Endometrial microvascular endothelial cells (primary cell): ENCODE measurements around the gene OR4D5. TPM values are rescaled to one million over a fixed set of nuclear protein-coding genes. Genes with fewer than 3 reads are reported as not detected.

Experiments
- in situ Hi-C: cut with HindIII; loops from 2 replicates; pipeline ENCODE4 v1.10.0; 2017; ENCODE audit warnings: low sequenced_read_pairs, low pct_unique_long_range_greater_than_20kb; ENCODE audit errors: inconsistent ontology term
- total RNA-seq: library from RNA; depleted of rRNA; stranded (reverse); fragments of >200 nt; gene quantifications from one replicate; pipeline ENCODE4 v1.2.3, GENCODE V29; 2015; ENCODE audit errors: inconsistent ontology term

The OR4D5 gene
- total RNA-seq = not detected

DNA sequence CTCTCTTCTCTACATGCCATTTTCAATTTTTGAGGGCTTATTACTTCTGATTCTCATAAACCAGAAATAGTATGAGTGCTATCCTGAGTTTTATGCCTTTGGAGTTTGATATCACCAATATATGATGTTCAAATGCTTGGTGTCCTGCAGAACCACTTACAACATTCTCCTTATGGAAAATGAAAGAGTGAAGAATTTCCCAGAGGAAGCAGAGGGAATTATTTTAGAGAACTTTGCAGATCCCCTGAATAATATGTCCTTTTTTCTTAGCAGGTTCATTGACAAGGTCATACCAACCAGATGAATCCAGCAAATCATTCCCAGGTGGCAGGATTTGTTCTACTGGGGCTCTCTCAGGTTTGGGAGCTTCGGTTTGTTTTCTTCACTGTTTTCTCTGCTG is at the start of gene OR4D5:
Gene OR4D5, plus strand, starts transcription at position 301 of the 400 bp plus-strand sequence. Its CDS starts 0 bp downstream, at position 301.
- in situ Hi-C loops = no loop called here

DNA sequence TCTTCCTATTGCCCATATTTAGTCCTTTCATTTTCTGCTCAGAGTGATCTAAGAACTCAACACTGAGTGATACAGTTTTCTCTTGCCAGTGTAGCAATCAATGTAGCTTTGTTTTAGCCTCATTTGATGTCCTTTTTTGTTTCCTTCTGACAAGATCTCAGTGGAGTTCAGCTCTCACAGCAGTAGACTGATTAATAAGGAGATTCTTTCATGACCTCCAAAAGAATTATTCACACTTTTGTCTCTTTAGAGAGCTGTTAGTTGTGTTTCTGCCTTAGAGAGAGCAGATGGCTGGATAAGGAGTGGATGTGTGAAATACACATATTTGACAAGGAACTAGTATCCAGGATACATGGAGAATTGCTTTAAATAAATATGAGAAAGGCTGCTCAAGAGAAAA is 47.4 kb upstream of the OR4D5 start:
- in situ Hi-C loops = no loop called here

DNA sequence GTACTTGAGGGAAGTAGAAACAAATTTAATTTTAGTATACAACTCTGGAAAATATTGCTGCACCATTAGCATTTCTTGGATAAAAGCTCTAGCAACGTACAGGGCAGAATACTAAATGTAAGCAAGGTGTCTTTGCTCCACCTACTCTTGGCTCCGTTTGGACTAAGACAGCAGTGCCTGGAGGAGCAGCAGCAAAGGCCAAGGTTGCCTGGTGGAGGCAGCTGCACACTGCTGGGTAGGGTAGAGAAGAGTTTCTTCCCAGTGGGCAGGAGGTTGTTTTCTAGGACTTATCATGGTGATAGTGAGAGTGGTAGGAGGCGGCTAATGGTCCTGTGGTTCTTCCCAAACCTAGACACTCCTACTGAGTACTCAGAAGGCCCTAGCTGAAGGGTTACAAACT is 39.6 kb upstream of the OR4D5 start:
- in situ Hi-C loops = no loop called here

DNA sequence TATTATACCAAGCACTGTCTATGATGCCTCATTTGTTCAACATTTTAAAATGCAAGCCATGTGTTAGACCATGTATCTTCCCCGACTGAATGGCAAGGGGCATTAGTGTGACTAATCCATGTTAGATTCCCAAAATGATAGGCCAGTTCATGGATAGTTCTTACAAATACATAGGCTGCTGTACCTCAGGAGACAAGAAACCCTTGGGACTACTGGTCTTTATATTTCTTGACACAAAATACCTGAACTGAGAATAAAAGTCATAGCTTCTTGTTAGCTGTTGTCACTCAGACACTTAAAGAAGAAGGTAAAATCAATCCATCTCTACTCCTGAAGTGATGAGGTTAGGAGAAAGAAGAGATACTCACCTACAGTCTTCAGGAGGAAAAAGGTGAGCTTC is 37.5 kb upstream of the OR4D5 start, which contains the start of gene OR8D4:
Gene OR8D4, plus strand, starts transcription at position 301 of the 400 bp plus-strand sequence. CDS start 4,265 bp downstream, outside the sequence.
- in situ Hi-C loops = no loop called here

DNA sequence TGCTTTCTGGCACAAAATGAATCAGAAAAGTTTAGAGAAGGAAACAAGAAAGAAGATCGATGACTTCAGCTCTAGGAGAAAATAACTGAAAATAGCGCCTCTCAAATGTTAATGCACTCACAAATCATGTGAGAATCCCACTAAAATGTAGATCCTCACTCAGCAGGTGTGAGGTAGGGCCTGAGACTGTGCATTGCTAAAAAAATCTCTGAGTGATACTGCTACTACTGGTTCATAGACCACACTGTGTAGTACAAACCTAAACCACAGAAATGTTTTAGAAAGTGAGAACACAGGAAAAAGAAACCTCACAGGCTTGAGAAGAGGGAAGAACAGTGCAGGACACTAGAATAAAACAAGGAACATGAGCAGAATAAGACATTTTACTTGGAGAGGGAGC is 35.5 kb upstream of the OR4D5 start:
- in situ Hi-C loops = no loop called here

DNA sequence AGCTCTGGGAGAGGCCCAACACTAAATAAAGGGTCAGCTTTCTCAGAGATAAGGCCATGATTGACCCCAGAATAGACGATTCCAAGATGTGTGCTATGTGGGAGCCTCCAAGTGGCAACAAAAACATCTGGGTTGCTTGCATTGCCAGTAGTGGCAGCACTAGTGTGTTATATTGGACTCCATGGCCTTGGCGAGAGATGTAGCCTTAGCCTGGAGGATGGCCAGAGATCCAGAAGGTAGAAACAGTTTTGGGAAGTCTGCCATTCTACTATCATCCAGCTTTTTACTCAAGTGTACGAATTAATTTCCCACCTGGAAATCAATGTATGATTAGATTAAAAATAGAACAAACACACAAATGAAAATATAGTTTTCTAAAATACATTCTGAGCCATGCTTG is 34.5 kb upstream of the OR4D5 start:
- in situ Hi-C loops = no loop called here

DNA sequence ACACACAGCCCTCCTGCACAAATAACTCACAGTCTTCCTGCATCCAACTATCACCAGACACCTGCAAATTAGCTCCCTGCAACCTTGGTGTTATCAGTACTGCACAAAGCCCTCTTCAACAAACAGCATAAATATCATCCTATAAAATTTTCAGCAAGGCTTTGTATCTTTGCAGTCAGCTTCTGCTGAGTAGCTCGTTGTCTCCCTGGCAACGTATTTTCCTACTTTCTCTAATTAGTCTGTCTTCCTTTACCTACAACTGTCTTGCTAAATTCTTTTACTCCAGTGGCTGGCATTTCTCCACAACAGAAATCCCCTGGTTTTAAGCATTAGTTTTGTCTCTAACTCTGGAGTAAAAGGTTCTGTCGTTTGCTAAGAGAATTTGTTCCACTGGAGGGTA is 33.6 kb upstream of the OR4D5 start:
- in situ Hi-C loops = no loop called here

DNA sequence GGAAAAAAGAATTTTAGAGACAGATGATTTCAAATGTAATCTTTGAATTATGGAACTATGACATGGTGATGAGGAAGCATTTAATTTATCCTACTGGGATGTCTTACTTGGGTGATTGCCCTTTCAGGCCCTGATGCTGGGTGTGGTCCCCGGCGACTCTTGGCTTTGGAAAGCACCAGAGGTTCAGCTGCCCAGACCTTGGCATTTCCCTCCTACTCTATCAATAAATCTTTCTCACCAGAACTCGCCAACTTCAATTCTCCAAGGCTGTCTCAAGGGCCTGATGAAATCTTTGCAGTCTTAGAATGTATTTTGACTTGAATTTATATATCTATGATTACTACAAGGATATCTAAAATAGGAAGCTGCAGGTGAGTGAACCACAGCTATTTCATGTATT is 18.5 kb upstream of the OR4D5 start:
- in situ Hi-C loops = no loop called here

DNA sequence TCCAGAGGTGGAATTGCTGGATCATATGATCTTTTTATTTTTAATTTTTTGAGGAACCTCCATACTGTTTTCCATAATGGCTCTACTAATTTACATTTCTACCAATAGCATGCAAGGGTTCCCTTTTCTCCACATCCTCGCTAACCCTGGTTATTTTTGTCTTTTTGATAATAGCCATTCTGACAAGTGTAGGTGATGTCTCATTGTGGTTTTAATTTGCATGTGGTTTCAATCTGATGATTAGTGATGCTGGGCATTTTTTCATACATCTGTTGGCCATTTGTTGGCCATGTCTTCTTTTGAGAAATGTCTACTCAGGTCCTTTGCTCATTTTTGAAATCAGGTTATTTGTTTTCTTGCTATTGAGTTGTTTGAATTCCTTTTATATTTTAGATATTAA is 15.4 kb upstream of the OR4D5 start:
- in situ Hi-C loops = no loop called here

DNA sequence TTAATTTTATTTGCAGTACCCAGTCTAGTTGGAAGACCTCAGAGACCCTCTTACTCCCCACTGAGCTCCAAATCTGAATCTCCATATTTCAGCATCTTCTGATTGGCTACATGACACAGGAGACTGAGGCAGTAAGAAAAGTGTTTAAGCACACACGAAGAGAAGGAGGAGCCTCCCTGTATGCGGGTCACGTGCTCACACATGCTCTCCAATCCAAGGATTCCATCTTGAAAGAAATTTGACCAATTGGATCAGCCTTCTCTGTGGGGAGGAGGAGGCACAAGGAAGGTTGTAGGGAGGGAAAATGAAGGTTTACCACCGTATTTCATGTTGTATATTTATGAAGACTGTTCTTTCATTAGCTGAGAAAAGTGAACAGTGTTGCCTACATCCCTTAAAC is 3.0 kb downstream of the OR4D5 start:
- in situ Hi-C loops = no loop called here

DNA sequence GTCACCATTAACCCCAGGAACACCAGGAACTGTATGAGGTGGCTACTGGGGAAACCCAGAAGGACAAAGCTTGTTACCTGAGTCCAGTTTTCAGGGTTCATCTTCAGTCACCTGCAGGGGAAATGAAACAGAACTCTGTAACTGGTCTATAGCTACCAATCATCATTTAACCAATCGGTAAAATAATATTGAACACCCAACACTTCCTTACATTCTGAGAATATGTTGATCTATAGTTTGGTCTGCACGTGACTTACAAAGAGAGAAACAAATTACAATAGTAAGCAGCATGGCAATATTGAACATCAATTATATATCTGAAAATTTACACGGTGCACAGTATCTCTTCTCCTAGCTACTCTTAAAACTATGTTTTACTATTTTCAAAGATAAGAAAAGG is 4.3 kb downstream of the OR4D5 start, which contains the start of gene OR6T1:
Gene OR6T1, minus strand, starts transcription at position 101 of the 400 bp plus-strand sequence. Its CDS starts 0 bp downstream, at position 101.
- in situ Hi-C loops = no loop called here

DNA sequence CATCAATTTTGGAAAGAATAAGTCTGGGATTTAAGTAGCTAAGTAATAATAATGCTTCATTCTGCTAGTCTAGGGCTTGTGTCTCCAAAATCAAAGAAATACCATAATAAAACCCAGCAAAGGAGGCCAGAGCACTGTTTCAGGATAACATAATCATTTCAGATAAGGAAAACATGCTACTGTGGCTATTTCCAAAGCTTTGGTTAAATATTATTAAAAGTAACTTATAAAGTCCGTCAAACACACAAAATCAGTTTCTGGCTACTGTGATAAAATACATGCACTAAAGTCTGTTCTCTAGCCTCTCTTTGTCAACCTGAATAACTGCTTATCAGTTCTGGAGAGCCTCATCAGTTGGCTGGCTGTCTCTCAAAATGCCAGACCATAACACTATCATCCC is 5.7 kb downstream of the OR4D5 start:
- in situ Hi-C loops = no loop called here

DNA sequence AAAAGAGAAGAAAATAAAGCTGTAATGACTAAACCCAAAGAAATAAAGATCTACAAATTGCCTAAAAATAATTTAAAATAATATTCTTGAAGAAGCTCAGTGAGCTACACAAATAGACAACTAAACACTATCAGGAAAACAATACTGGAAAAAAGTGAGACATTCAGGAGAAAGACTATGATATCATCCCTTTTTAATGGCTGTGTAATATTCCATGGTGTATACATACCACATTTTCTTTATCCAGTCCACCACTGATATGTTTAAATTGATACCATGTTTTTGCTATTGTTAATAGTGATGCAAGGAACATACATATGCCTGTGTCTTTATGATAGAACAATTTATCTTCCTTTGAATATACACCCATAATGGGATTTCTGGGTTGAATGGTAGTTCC is 17.3 kb downstream of the OR4D5 start:
- in situ Hi-C loops = no loop called here

DNA sequence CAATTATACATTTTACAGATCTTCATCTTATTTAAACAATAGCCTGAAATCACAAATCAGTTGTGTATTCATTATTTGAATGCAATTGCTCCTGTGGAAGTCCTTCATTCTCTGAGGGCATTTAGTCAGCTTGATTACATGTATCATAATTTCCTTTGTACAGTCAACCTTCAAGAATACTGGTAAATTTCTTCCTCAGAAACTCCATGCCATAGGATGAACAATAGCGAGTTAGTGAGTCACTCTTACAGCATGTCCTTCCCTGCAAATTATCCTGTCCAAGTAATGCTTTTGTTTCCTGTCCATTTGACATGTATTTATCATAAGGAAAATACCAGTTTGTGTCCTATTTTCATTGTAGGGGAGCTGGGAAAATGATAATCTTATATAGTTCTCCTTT is 34.4 kb downstream of the OR4D5 start:
- in situ Hi-C loops = no loop called here

DNA sequence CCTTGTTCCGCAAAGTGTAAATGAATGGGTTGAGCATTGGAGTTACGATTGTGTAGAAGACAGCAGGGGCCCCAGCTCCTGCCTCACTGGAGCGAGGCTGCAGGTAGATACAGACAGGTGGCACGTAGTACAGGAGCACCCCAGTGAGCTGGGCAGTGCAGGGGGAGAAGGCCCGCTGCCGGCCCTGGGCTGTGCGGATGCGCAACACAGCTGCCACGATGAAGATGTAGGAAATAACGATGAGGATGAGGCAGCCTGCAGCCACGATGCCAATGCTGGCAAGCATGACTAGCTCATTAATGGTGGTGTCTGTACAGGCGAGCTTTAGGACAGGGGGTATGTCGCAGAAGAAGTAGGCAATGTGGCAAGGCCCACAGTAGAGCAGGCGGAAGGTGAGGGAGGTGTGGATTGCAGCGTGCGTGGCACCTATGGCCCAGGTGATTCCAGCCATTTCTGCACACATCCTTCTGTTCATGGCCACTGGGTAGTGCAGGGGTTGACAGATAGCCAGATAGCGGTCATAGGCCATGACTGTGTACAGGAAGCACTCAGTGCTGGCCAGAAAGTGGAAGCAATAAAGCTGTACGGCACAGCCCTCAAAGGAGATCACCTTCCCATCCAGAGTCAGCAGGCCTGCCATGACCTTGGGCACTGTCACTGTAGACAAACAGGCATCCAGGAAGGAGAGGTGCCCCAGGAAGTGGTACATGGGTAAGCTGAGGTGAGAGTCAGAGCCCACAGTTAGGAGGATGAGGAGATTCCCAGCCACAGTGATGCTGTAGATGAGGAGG is 37.5 kb downstream of the OR4D5 start:
- in situ Hi-C loops = no loop called here

DNA sequence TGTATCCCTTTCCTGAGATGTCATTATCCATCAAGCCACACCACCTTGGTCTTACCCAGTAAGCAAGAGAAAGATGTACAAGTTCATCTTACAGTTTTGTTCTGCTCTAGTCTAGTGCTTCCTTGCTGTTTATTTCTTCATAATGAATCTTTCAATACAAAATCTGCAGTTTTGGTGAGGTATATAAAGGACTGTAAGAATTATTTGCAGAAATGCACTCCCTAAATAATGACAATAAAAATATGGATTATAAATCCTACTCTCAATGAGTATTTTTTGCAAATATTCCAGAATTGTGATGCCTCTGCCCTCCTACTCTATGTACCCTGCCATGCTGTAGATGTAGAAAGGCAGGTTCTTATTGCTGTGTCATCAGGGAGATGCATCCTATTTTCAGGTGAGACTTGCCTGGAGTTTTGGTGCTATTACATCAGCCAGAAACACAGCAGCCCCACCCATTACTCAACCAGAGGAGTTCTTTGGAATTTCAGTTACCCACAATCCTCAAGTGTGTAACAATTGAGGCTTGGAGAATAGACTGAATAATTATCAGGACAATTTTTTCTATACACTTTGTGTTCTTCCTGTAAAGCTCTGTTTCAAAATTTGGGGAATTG is 38.4 kb downstream of the OR4D5 start, which contains the start of gene OR10S1:
Gene OR10S1, minus strand, starts transcription at position 51 of the 617 bp plus-strand sequence. CDS start 117 bp downstream, outside the sequence.
- in situ Hi-C loops = no loop called here

DNA sequence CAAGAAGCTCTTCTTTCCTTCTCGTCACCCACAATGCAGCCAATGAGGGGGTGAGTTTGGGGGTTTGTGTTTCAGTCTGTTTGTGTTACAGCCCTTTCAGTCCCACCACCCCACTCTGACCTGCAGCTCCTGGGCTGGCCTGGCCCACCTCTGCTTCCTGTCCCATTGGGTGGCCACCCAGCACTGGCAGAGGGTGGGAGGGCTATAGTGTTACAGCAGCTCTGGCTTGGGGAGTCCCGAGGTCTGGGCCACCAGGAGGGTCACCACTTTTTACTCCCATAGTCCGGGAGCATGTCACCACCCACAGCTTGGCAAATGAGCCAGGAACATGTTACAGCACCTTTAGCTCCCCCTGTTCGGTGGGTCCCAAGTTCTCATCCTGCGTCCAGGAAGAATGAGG is 39.9 kb downstream of the OR4D5 start:
- in situ Hi-C loops = no loop called here
